Mammary epithelial cell (primary cell): Measurements from ENCODE around the gene SPHKAP.

Source experiments
- CTCF ChIP-seq, 2 donors: IDR thresholded peaks in 1 of 2; conservative IDR thresholded peaks in 1 of 2; 2 replicates each; pipeline ENCODE4 v1.5.1; 2011 to 2012; ENCODE audit warnings: inconsistent platforms in 2 of 2, low read length in 2 of 2, mild to moderate bottlenecking in 2 of 2, control low read depth in 1 of 2, low read depth in 1 of 2; ENCODE audit not compliant: insufficient read depth in 1 of 2; ENCODE audit errors: extremely low read depth in 1 of 2
- EZH2 ChIP-seq: IDR thresholded peaks from 2 replicates; pipeline ENCODE4 v1.6.1; 2012; ENCODE audit warnings: low read length, inconsistent platforms, borderline replicate concordance

DNA sequence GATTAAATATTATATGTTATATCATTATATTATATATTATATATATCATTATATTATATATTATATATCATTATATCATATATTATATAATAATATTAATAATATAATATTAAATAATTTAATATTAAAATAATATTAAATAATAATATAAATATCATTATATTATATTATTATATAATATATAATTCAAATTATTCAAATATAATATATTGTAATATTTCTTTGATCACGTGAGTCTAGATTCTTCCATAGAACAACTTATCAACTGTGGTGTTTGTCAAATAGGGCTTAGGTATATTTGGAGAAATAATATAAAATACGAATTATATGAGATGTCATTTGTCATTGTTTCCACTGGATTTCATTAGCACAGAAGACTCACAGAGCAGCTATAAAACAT is 77.3 kb downstream of the SPHKAP start:
- no peak for TF ChIP-seq CTCF (conservative IDR thresholded peaks at IDR 0.05 in 1 of 2, IDR thresholded peaks at IDR 0.05 in 1 of 2; ENCODE audit: extremely low read depth in 1 of 2, insufficient read depth in 1 of 2, low read depth in 1 of 2, low read length in 2 of 2)
- no peak for TF ChIP-seq EZH2
